H9 (cell line): Measurements from ENCODE around the gene AP3D1. TPM values are rescaled to one million over a fixed set of nuclear protein-coding genes. Genes with fewer than 3 reads are reported as not detected.

ENCODE experiments used
- DNase-seq: peaks from one replicate; pipeline ENCODE4 v3.0.0-alpha.2; 2017
- H2AFZ ChIP-seq: one replicate; pipeline ENCODE4 v1.6.1; 2013; ENCODE audit warnings: mild to moderate bottlenecking, low read length, control low read depth, moderate library complexity
- H2AK5ac ChIP-seq: 2 replicates; pipeline ENCODE4 v1.6.1; 2013; ENCODE audit warnings: low read length, control low read depth, mixed read lengths; ENCODE audit not compliant: insufficient read length
- H2BK120ac ChIP-seq: one replicate; pipeline ENCODE4 v1.6.1; 2013; ENCODE audit warnings: low read depth, mild to moderate bottlenecking, low read length, control low read depth, inconsistent platforms; ENCODE audit not compliant: poor library complexity, severe bottlenecking
- H2BK12ac ChIP-seq: 2 replicates; pipeline ENCODE4 v1.6.1; 2013; ENCODE audit warnings: low read length, control low read depth, mixed read lengths, low read depth; ENCODE audit not compliant: insufficient read length
- H2BK15ac ChIP-seq: 2 replicates; pipeline ENCODE4 v1.6.1; 2013; ENCODE audit warnings: low read depth, low read length, control low read depth
- H2BK20ac ChIP-seq: one replicate; pipeline ENCODE4 v1.6.1; 2013; ENCODE audit warnings: low read depth, mild to moderate bottlenecking, low read length, control low read depth, inconsistent platforms; ENCODE audit not compliant: poor library complexity, severe bottlenecking
- H2BK5ac ChIP-seq: 2 replicates; pipeline ENCODE4 v1.6.1; 2013; ENCODE audit warnings: low read length, control low read depth, mixed read lengths; ENCODE audit not compliant: insufficient read length
- H3K14ac ChIP-seq: 2 replicates; pipeline ENCODE4 v1.6.1; 2013; ENCODE audit warnings: low read length, control low read depth; ENCODE audit not compliant: insufficient read depth
- H3K18ac ChIP-seq: 2 replicates; pipeline ENCODE4 v1.6.1; 2013; ENCODE audit warnings: low read depth, mild to moderate bottlenecking, mixed read lengths, low read length, control low read depth; ENCODE audit not compliant: insufficient read length
- H3K23ac ChIP-seq: 2 replicates; pipeline ENCODE4 v1.6.1; 2013; ENCODE audit warnings: low read length, control low read depth, mixed read lengths, low read depth; ENCODE audit not compliant: insufficient read length
- H3K23me2 ChIP-seq: 2 replicates; pipeline ENCODE4 v1.6.1; 2013; ENCODE audit warnings: low read depth, mild to moderate bottlenecking, mixed read lengths, low read length, control low read depth; ENCODE audit not compliant: insufficient read length, poor library complexity, severe bottlenecking
- H3K27ac ChIP-seq: 2 replicates; pipeline ENCODE4 v1.5.1; 2013; ENCODE audit warnings: low read length, control low read depth, mixed read lengths, low read depth; ENCODE audit not compliant: insufficient read length
- H3K27me3 ChIP-seq: 2 replicates; pipeline ENCODE4 v1.6.1; 2013; ENCODE audit warnings: low read length, control low read depth, inconsistent platforms; ENCODE audit not compliant: insufficient read depth
- H3K4ac ChIP-seq: 2 replicates; pipeline ENCODE4 v1.6.1; 2013; ENCODE audit warnings: low read depth, mild to moderate bottlenecking, control low read depth, inconsistent platforms, low read length, moderate library complexity
- H3K4me1 ChIP-seq: 2 replicates; pipeline ENCODE4 v1.6.1; 2013; ENCODE audit warnings: low read length, control low read depth, inconsistent platforms; ENCODE audit not compliant: insufficient read depth
- H3K4me2 ChIP-seq: 2 replicates; pipeline ENCODE4 v1.6.1; 2013; ENCODE audit warnings: low read length, control low read depth, mixed read lengths; ENCODE audit not compliant: insufficient read length, insufficient read depth
- H3K56ac ChIP-seq: 2 replicates; pipeline ENCODE4 v1.6.1; 2013; ENCODE audit warnings: low read depth, mild to moderate bottlenecking, mixed read lengths, low read length, control low read depth; ENCODE audit not compliant: insufficient read length
- H3K79me1 ChIP-seq: 2 replicates; pipeline ENCODE4 v1.6.1; 2013; ENCODE audit warnings: low read depth, mild to moderate bottlenecking, moderate library complexity, low read length, control low read depth, inconsistent platforms; ENCODE audit not compliant: insufficient read depth, poor library complexity, severe bottlenecking
- H3K79me2 ChIP-seq: 2 replicates; pipeline ENCODE4 v1.6.1; 2013; ENCODE audit warnings: low read length, control low read depth, inconsistent platforms; ENCODE audit not compliant: insufficient read depth
- H3K9ac ChIP-seq: 2 replicates; pipeline ENCODE4 v1.6.1; 2013; ENCODE audit warnings: low read length, control low read depth, mixed read lengths; ENCODE audit not compliant: insufficient read length; ENCODE audit errors: extremely low read depth
- H3K9me3 ChIP-seq: one replicate; pipeline ENCODE4 v1.6.1; 2013; ENCODE audit warnings: low read depth, low read length, inconsistent platforms; ENCODE audit not compliant: control insufficient read depth
- H3T11ph ChIP-seq: one replicate; pipeline ENCODE4 v1.6.1; 2013; ENCODE audit warnings: mild to moderate bottlenecking, low read length, control low read depth, inconsistent platforms
- H4K20me1 ChIP-seq: one replicate; pipeline ENCODE4 v1.6.1; 2013; ENCODE audit not compliant: control insufficient read depth, insufficient read length, insufficient read depth
- H4K5ac ChIP-seq: 2 replicates; pipeline ENCODE4 v1.6.1; 2013; ENCODE audit warnings: low read depth, mild to moderate bottlenecking, mixed read lengths, low read length, control low read depth; ENCODE audit not compliant: insufficient read length
- H4K8ac ChIP-seq: replicated peaks from 2 replicates; pipeline ENCODE4 v1.6.1; 2013; ENCODE audit warnings: low read length, control low read depth, mixed read lengths, low read depth; ENCODE audit not compliant: insufficient read length
- H4K91ac ChIP-seq: 2 replicates; pipeline ENCODE4 v1.6.1; 2013; ENCODE audit warnings: low read depth, mild to moderate bottlenecking, moderate library complexity, mixed read lengths, low read length, control low read depth; ENCODE audit not compliant: insufficient read length
- H3K27ac Mint-ChIP-seq, 3 experiments: 2 replicates in 2 of 3; 3 replicates in 1 of 3; pipeline ENCODE4 v1.8.0; 2020 to 2021; ENCODE audit warnings: mixed read lengths in 3 of 3, mild to moderate bottlenecking in 1 of 3, moderate library complexity in 1 of 3
- H3K27me3 Mint-ChIP-seq: 2 replicates; pipeline ENCODE4 v1.8.0; 2021; ENCODE audit warnings: low read depth, mild to moderate bottlenecking, moderate library complexity, mixed read lengths
- H3K36me3 Mint-ChIP-seq, 3 experiments: 2 replicates in 2 of 3; 3 replicates in 1 of 3; pipeline ENCODE4 v1.8.0; 2020 to 2021; ENCODE audit warnings: low read depth in 3 of 3, mixed read lengths in 3 of 3; ENCODE audit not compliant: insufficient read depth in 1 of 3
- H3K4me1 Mint-ChIP-seq, 2 experiments: 2 replicates each; pipeline ENCODE4 v1.8.0; 2020; ENCODE audit warnings: mixed read lengths in 2 of 2
- H3K4me3 Mint-ChIP-seq, 2 experiments: 2 replicates in 1 of 2; 3 replicates in 1 of 2; pipeline ENCODE4 v1.8.0; 2020 to 2021; ENCODE audit warnings: mild to moderate bottlenecking in 2 of 2, mixed read lengths in 2 of 2, moderate library complexity in 1 of 2
- H3K9me3 Mint-ChIP-seq, 2 experiments: 2 replicates in 1 of 2; 3 replicates in 1 of 2; pipeline ENCODE4 v1.8.0; 2020; ENCODE audit warnings: mild to moderate bottlenecking in 2 of 2, mixed read lengths in 2 of 2, moderate library complexity in 1 of 2
- CTCF ChIP-seq: fragments of 200-600 bp; sonication (generic); conservative IDR thresholded peaks from 3 replicates; pipeline ENCODE4 v1.8.0; 2021; ENCODE audit warnings: antibody characterized with exemption, mild to moderate bottlenecking
- WGBS: extraction: QIAGEN DNeasy Blood & Tissue Kit; methylation state at CpG from one replicate; pipeline ENCODE4 v1.1.7; 2013; ENCODE audit warnings: missing lambda C conversion rate, low lambda C conversion rate, mixed read lengths; ENCODE audit not compliant: insufficient read length; ENCODE audit errors: extremely low coverage; 5-methylcytosine and 5-hydroxymethylcytosine counted together
- total RNA-seq: library from RNA; stranded (reverse); gene quantifications from 2 replicates; pipeline ENCODE4 v1.2.1, GENCODE V29; 2021

The AP3D1 gene
- total RNA-seq, 1 experiment from 2014 or later: 142 TPM

- Mint-ChIP-seq H3K4me3 (no peak overlapping the region), H3K9me3 (no peaks in the 10 kb centered on the region), H3K36me3 (peaks cover 17 to 56% (median 39%) of the 10 kb centered on the region in 3 experiments), H3K4me1 (0 out of 4 replicates have a peak, but pooled peaks cover 0 to 2% of the 10 kb centered on the region in 2 experiments), H3K27ac (peak overlapping the region in 2 of 3 experiments; percentile 49 to 55; a peak in 2 of 7 replicates), H3K27me3 (no peaks in the 10 kb centered on the region)
- peaks cover 8% of the 10 kb centered on the region for H3K79me1 ChIP-seq
- H3K9ac ChIP-seq: no peak overlapping the region
- no peak overlapping the region for H2BK12ac ChIP-seq
- no peak for TF ChIP-seq CTCF
- H2AFZ ChIP-seq: no peak overlapping the region
- DNase-seq: no peak
- H3K79me2 ChIP-seq: peaks cover 25% of the 10 kb centered on the region; the same call in 1 of the 2 replicates
- no peaks in the 10 kb centered on the region for H3K4me1 ChIP-seq
- no peak overlapping the region for H3K56ac ChIP-seq
- H2BK20ac ChIP-seq: no peak overlapping the region
- H3T11ph ChIP-seq: no peak overlapping the region
- H2BK5ac ChIP-seq: no peak overlapping the region
- no peak overlapping the region for H4K5ac ChIP-seq
- no peak overlapping the region for H4K8ac ChIP-seq
- no peak overlapping the region for H3K18ac ChIP-seq
- no peak overlapping the region for H3K23ac ChIP-seq
- WGBS: no CpG with 5 or more reads among the region's 22 CpGs
- H3K14ac ChIP-seq: no peak overlapping the region; the same call in 1 of the 2 replicates
- no peak overlapping the region for H2BK15ac ChIP-seq
- H4K20me1 ChIP-seq: no peaks in the 10 kb centered on the region
- H3K9me3 ChIP-seq: no peaks in the 10 kb centered on the region
- no peak overlapping the region for H3K4ac ChIP-seq
- no peak overlapping the region for H2AK5ac ChIP-seq
- H3K27ac ChIP-seq: no peak overlapping the region
- no peaks in the 10 kb centered on the region for H3K23me2 ChIP-seq
- no peak overlapping the region for H4K91ac ChIP-seq
- H2BK120ac ChIP-seq: no peak overlapping the region
- H3K4me2 ChIP-seq: no peak overlapping the region
- no peaks in the 10 kb centered on the region for H3K27me3 ChIP-seq
Measured at GRCh38 chr19:2139385-2140137, 11.8 kb downstream of the AP3D1 start.
